GM19468 (cell line): Measurements from ENCODE around the gene SLC2A8.

Experiments
- ATAC-seq: cut with Tn5 transposase; IDR thresholded peaks from one replicate; pipeline ENCODE4 v1.9.1; 2021; ENCODE audit warnings: mild to moderate bottlenecking, moderate library complexity, moderate number of reproducible peaks; ENCODE audit not compliant: unreplicated experiment; ENCODE audit errors: extremely low read depth

SLC2A8 gene

DNA sequence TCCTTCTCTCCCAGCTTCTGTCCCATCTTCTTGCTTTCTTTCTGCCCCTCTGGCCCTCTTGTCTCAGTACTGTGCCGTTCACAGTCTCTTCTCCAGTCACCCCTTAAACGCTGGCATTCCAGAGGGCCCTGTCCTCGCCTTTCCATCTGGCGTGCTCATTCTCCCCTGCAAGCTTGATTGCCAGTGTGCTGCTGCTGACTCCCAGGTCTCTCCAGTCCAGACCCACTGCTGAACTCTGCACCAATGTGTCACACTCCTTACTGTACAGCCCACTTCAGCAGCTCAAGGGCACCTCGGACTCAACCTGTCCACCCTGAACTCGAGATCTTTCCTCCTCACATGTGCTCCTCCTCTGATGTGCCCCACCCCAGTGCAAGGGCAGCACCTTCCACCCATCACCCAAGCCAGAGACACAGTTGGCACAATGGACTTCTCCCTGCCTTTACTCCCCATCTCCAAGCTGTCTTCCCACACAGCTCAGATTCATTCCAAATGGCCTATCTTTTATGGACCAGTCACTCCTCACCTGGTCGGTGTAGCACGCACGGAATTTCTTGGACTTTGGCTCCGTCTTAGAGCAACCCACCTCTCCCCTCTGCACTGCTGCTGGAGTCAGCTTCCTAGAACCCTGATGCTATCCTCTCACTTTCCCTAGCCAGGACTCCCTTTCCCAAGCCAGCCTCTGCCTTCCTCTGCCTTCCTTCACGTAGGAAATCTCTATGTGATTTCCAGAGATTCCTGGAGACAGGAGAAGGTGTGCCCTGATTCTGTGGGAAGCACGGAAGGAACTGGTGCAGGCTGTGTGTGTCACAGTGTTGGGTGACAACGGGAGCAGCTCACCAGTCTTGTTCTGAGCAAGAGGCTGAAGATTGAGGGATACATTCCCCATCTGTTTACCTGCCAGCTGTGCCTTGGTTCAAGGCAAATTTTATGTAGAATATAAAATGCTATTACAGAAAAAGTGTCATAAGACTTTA, 26.0 kb upstream of the SLC2A8 start:
- ATAC-seq: no peak

DNA sequence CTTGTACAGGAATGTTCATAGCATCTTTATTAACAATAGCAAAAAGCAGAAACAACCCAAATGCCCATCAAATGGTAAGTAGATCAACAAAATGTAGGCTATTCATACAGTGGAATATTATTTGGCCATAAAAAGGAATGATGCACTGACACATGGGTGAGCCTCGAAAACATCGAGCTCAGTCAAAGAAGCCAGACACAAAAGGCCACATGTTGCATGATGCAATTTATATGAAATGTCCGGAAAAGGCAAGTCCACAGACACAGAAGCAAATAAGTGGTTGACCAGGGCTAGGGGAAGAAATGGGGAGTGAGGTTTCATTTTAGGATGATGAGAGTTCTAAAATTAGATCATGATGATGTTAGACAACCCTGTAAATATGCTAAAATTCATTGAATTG, 16.5 kb upstream of the SLC2A8 start:
- no peak for ATAC-seq

GRCh38 chr9:127382541-127382940, 14.4 kb upstream of the SLC2A8 start:
- no peak for ATAC-seq

DNA sequence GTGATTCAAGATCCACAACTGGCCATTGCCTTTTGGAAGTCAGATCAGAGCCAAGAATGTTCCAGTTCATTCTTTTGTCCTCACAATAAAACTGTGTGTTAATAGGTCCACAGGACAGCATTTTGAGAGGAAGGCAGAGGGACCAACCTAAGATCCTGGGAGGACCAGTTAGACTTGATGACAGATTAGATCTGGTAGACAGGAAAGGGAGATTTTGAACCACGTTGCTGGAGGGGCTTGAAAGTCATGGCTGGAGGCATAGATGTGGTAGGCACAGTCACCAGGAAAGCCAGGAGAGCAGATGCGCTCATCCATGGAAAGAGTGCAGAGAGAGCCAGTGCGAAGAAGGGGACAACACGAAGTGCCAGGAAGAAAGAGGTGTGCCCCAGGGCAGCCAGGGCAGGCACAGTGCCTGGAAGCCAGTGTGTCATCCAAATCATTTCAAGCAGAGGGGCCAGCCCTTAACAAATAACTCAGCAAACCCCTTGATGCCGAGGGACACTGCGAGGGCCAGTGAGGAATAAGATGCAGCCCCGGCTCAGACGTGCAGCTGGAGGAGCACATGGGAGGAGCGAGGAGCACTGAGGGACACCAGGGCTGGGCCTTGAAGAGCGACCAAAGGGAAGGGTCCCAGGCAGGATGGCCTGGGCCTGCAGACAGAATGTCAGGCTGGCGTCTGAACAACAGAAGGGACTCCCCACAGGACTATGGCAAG, 12.8 kb upstream of the SLC2A8 start:
- no peak for ATAC-seq

- ATAC-seq: no peak
Observed at GRCh38 chr9:127384901-127385300, 12.1 kb upstream of the SLC2A8 start.

DNA sequence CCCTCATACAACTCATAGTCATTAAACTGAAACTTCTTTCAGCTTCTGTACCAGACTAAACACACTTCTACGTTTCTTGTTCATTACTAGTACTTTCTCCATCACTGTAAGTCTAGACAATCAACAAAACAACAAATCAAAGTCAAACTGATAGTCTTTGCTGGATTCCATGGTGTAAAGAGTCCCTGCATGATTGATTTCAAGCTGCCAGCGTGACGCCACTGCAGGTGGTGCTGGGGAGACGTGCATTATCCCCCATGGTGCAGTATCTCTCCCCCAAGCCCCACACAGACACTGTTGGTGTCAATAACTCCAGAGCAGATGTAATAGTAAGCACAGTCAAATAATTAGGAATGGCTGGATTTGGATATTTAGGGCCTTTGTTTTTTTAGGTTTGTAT, 10.7 kb upstream of the SLC2A8 start:
- no peak for ATAC-seq

- no peak for ATAC-seq
Observed at GRCh38 chr9:127386981-127387380, 10.0 kb upstream of the SLC2A8 start.

GRCh38 chr9:127388037-127388855, 8.7 kb upstream of the SLC2A8 start:
- ATAC-seq: peak; percentile 49

GRCh38 chr9:127388856-127389238, 8.1 kb upstream of the SLC2A8 start:
- ATAC-seq: no peak

- ATAC-seq: no peak
Observed at GRCh38 chr9:127389381-127390247, 7.4 kb upstream of the SLC2A8 start.

- no peak for ATAC-seq
Observed at GRCh38 chr9:127390248-127390545, 6.8 kb upstream of the SLC2A8 start.

DNA sequence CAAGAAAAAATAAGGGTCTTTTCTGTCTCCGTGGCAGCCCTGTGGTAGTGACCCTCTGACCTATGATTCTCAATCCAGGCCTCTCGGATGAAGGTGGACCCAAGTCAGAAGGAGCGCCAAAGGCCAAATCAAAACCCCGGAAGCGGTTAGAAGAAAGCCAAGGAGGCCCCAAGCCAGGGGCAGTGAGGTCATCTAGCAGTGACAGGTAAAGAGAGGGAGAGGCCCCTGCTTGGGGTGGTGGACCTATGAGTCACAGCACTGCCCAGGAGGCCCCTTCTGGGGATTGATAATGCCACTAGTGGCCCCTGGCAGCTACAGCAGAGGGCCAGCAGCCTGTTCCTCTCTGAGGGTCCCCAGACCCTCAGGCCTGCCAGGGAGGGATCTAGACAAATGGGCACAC, 6.4 kb upstream of the SLC2A8 start:
- no peak for ATAC-seq

DNA sequence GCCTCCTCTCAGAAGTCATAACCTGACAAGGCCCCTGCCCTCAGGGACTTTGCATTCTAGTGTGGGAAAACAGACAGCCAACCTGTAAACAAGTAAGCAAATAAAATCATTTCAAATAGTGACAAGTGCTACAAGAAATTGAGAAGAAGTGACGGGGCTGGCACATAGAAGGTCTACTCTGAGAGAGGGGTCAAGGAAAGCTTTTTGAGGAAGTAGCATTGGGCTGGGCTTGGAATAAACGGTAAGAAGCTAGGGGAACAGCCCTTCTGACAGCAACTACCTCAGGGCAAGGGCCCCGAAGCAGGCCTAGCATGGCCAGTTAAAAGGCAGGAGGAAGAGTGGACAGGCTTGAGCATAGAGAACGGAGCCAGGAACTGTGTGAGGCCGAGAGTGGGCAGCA, 4.8 kb upstream of the SLC2A8 start:
- no peak for ATAC-seq

GRCh38 chr9:127392976-127393375, 4.0 kb upstream of the SLC2A8 start:
- ATAC-seq: no peak

- ATAC-seq: no peak
Observed at GRCh38 chr9:127393645-127394044, 3.3 kb upstream of the SLC2A8 start.

GRCh38 chr9:127395497-127396252, 1.3 kb upstream of the SLC2A8 start:
- ATAC-seq: no peak

DNA sequence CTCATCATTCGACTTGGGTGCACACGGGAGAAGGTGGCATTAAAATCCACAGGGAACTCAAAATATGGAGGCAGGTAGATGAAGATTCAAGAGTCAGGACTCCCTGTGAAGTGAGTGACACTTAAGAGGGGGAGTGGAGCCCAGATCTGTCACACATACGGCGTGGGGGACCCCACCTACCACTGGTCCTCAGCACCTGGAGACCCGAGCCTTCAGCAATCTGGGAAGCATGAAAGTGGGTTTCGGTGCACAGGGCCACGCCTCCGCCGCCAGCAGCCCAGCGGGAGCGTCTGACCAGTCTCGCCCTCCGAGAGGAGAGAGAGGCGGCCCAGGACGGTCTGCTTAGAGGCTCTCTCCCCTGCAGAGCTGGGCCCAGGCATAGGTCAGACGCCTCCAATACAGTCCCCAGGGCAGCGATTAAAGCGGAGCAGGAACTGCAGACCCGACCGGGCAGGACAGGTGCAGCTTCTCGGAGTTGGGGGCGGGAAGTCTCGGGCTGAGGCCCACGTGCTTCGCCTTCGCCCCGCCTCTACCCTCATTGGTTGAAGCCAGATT, 639 bp upstream of the SLC2A8 start:
- no peak for ATAC-seq

DNA sequence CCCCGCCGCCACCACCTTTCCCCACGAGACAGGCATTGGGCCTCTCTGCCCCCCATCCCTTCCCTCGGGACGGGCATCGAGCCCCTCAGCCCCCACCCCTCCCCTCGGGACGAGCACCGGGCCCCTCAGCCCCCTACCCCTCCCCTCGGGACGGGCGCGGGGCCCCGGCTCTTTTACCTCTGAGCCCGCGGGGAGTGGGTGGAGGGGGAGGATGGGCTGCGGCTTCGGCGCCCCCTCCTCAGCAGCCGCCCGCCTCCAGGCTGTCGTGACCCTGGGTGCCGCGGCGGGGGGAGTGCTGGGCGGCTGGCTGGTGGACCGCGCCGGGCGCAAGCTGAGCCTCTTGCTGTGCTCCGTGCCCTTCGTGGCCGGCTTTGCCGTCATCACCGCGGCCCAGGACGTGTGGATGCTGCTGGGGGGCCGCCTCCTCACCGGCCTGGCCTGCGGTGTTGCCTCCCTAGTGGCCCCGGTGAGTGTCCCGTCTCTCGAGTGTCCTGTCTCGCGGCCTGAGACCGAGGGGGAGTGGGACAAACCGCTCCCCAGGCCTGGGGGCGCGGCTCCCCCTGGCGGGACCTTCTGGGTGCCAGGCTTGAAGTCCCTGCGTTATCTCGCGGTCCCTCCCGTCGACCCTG, 791 bp downstream of the SLC2A8 start:
- no peak for ATAC-seq
